LNCAP (cell line): ENCODE measurements around the gene MBD3L2B.
"Not testable (repeated sequence)": the region's sequence is repeated elsewhere in the genome, so short reads cannot be mapped to it uniquely, and the experiment has no call there.

ENCODE experiments used
- CTCF ChIP-seq: fragments of 450-650 bp; IDR thresholded peaks from 2 replicates; pipeline ENCODE4 v1.5.1; 2017; ENCODE audit warnings: mild to moderate bottlenecking

MBD3L2B gene

GRCh38 chr19:7021331-7021730 is at the start of gene MBD3L2B:
Gene MBD3L2B, minus strand, starts transcription at chr19:7021431. Its CDS starts 34 bp downstream, at chr19:7021397.
- not testable (repeated sequence) for TF ChIP-seq CTCF

DNA sequence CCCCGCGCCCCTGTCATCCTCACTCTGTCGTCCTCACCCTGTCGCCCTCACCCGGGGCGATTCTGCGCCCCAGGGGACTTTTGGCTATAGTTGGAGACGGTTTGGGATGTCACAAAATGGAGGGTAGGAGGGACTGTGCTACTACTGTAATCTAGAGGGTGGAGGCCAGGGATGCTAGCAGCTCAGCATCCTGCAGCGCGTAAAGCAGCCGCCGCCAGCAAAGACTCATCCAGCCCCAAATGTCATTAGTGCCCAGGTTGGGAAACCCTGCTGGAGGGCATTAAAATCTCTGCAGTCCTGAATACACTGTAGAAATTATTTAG is 48.6 kb upstream of the MBD3L2B start:
- no peak for TF ChIP-seq CTCF

- no peak for TF ChIP-seq CTCF
These were observed 48.0 kb upstream of the MBD3L2B start, which contains the start of gene ZNF557 for GRCh38 chr19:7069042-7069903. Gene ZNF557, plus strand, starts transcription at chr19:7069703. Its CDS starts 5,372 bp downstream, at chr19:7075075.

GRCh38 chr19:7068599-7068998 is 47.4 kb upstream of the MBD3L2B start:
- TF ChIP-seq CTCF, result no peak

GRCh38 chr19:7067716-7068115 is 46.5 kb upstream of the MBD3L2B start:
- no peak for TF ChIP-seq CTCF

- TF ChIP-seq CTCF, result no peak
These were observed 42.7 kb upstream of the MBD3L2B start for GRCh38 chr19:7063764-7064418.

DNA sequence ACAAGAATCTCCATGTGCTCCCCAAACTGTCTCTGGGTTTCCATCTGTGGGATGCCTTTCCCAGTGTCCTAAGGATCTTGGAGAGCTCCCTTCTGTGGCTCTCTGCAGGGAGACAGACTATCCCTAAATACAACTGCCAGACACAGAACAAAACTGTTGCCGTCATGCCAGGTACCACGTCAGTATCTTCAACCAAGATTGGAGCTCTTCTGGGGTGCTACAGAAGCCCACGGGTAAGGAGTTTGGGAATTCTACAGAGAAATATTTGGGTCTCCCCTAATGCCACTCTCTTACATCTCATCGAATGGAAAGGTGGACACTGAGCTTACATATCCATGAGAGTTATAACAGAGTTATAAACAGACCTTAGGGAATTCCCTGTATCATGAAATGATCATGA is 42.1 kb upstream of the MBD3L2B start:
- no peak for TF ChIP-seq CTCF
